ENCODE data around the gene RAB4A. TPM values are rescaled to one million over a fixed set of nuclear protein-coding genes. Genes with fewer than 3 reads are reported as not detected.

RAB4A gene
- total RNA-seq, 1 donor from 2014 or later: 63.0 TPM

DNA sequence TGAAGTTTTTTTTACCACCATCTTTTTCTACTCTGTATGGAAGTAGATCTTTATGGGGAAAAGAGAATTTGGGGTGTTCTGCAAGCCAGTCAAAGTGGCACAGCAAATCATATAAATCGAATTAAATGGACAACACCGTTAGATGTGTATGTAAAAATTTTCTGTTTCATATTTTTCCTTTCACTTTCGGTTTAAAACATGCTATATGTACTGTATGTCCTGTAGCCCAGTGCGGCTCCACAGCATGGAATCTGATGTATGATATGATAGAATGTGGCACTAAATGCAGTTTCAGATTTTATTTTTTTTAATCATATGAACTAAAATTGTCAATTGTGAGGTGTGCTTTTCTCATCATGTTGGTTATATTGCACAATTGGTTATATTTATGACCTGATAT, 32.9 kb downstream of the RAB4A start:
- Mint-ChIP-seq H3K36me3 (ENCODE audit: unreplicated experiment) (peaks cover 3% of the 10 kb centered on the region), H3K9me3 (ENCODE audit: unreplicated experiment) (no peaks in the 10 kb centered on the region), H3K4me1 (ENCODE audit: low read depth, unreplicated experiment) (peaks cover 6% of the 10 kb centered on the region), H3K27ac (ENCODE audit: unreplicated experiment) (no peak overlapping the region), H3K4me3 (ENCODE audit: unreplicated experiment) (no peak overlapping the region), H3K27me3 (ENCODE audit: unreplicated experiment) (peaks cover 3% of the 10 kb centered on the region)
- no peak for DNase-seq
- TF ChIP-seq, protein P1, sequence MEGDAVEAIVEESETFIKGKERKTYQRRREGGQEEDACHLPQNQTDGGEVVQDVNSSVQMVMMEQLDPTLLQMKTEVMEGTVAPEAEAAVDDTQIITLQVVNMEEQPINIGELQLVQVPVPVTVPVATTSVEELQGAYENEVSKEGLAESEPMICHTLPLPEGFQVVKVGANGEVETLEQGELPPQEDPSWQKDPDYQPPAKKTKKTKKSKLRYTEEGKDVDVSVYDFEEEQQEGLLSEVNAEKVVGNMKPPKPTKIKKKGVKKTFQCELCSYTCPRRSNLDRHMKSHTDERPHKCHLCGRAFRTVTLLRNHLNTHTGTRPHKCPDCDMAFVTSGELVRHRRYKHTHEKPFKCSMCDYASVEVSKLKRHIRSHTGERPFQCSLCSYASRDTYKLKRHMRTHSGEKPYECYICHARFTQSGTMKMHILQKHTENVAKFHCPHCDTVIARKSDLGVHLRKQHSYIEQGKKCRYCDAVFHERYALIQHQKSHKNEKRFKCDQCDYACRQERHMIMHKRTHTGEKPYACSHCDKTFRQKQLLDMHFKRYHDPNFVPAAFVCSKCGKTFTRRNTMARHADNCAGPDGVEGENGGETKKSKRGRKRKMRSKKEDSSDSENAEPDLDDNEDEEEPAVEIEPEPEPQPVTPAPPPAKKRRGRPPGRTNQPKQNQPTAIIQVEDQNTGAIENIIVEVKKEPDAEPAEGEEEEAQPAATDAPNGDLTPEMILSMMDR (IDR thresholded peaks at IDR 0.05; ENCODE audit: partially characterized antibody, unreplicated experiment): no peak

DNA sequence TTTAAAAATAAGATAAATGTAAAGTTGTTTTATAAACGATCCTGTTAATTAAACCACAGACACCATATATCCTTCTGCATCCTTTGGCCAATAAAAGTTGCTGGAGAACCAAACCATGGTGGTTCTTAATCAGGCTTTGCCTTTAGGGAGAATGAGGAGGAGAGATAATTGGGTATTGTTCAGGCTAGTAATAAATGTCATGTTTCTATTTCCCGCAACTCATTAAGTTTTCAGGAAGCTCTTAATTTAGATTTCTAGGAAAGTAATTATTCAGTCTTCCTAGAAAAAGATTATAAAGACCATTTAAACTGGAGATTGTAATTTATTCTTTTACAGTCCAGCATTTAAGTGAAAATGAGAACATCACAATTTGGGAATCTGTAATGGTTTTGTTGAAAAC, 34.5 kb downstream of the RAB4A start:
- Mint-ChIP-seq H3K9me3 (ENCODE audit: unreplicated experiment) (no peaks in the 10 kb centered on the region), H3K36me3 (ENCODE audit: unreplicated experiment) (no peaks in the 10 kb centered on the region), H3K4me1 (ENCODE audit: low read depth, unreplicated experiment) (peaks cover 6% of the 10 kb centered on the region), H3K27ac (ENCODE audit: unreplicated experiment) (no peak overlapping the region), H3K4me3 (ENCODE audit: unreplicated experiment) (no peak overlapping the region), H3K27me3 (ENCODE audit: unreplicated experiment) (peaks cover 3% of the 10 kb centered on the region)
- TF ChIP-seq, protein P1 (IDR thresholded peaks at IDR 0.05; ENCODE audit: partially characterized antibody, unreplicated experiment): no peak
- no peak for DNase-seq

DNA sequence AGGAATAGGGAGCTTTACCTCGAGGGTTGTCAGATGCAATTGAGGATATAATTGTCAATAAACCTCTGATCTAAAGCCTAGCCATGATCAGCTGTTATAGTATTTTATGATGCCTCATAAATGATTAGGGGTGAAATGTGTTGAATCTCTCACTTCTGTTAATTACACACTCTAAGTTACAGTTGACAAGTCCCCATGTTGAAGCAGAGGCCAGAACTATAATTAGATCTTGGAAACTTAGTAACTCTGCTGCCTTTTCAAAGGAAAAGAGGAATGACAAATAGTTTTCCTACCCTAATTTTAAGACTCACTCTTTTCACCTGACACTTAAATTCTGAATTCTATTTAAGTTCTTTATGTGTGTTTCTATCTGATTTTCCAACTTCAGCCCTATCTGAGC, 38.2 kb downstream of the RAB4A start:
- Mint-ChIP-seq H3K4me1 (ENCODE audit: low read depth, unreplicated experiment) (peaks cover 6% of the 10 kb centered on the region), H3K27ac (ENCODE audit: unreplicated experiment) (no peak overlapping the region), H3K27me3 (ENCODE audit: unreplicated experiment) (no peaks in the 10 kb centered on the region), H3K4me3 (ENCODE audit: unreplicated experiment) (no peak overlapping the region), H3K36me3 (ENCODE audit: unreplicated experiment) (no peaks in the 10 kb centered on the region), H3K9me3 (ENCODE audit: unreplicated experiment) (peaks cover 2% of the 10 kb centered on the region)
- TF ChIP-seq, protein P1 (IDR thresholded peaks at IDR 0.05; ENCODE audit: partially characterized antibody, unreplicated experiment): no peak
- no peak for DNase-seq

DNA sequence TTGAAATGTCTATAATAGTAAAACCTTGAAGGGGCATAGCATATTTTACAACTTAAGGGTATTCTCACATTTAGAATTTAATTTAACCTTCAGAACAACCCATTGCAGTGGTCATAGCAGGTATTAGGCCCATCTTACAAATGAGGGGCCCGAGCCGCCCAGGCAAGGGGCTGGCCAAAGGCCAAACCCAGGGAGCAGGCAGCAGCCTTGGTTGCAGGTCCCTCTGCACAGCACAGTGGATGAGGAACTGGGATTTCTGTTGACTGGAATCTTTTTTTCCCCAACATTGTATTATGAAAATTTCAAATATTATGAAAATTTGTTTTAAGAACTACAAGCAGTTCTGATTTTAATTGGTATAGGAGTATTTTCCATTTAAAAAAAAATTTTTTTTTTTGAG, 38.8 kb downstream of the RAB4A start:
- no peak overlapping the region for H3K27ac Mint-ChIP-seq (ENCODE audit: unreplicated experiment)
- H3K9me3 Mint-ChIP-seq (ENCODE audit: unreplicated experiment): peaks cover 2% of the 10 kb centered on the region
- H3K4me3 Mint-ChIP-seq (ENCODE audit: unreplicated experiment): no peak overlapping the region
- DNase-seq: no peak
- no peaks in the 10 kb centered on the region for H3K27me3 Mint-ChIP-seq (ENCODE audit: unreplicated experiment)
- peaks cover 6% of the 10 kb centered on the region for H3K4me1 Mint-ChIP-seq (ENCODE audit: low read depth, unreplicated experiment)
- TF ChIP-seq, protein P1 (IDR thresholded peaks at IDR 0.05; ENCODE audit: partially characterized antibody, unreplicated experiment): no peak
- H3K36me3 Mint-ChIP-seq (ENCODE audit: unreplicated experiment): no peaks in the 10 kb centered on the region

DNA sequence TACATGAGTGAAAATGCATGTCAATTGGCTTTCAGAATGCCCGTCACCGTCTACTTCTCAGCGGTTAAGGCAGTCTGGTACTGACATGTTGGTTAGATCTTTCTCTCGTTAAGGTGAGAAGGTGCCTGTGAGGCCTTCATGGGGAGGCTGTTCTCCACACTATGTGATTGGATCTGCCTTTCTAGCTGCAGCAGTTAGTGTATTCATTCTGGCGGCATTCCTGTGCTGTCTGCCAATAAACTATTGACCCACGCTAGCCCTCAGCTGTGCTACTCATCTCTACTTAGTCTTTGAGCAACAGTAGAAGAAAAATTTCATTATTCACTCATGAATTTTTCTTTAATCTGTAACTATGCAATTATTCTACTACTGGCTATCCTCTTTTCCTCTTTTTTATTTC, 39.9 kb downstream of the RAB4A start:
- H3K4me1 Mint-ChIP-seq (ENCODE audit: low read depth, unreplicated experiment): peaks cover 5% of the 10 kb centered on the region
- no peaks in the 10 kb centered on the region for H3K36me3 Mint-ChIP-seq (ENCODE audit: unreplicated experiment)
- H3K9me3 Mint-ChIP-seq (ENCODE audit: unreplicated experiment): peaks cover 2% of the 10 kb centered on the region
- H3K27me3 Mint-ChIP-seq (ENCODE audit: unreplicated experiment): no peaks in the 10 kb centered on the region
- no peak overlapping the region for H3K4me3 Mint-ChIP-seq (ENCODE audit: unreplicated experiment)
- TF ChIP-seq, protein P1 (IDR thresholded peaks at IDR 0.05; ENCODE audit: partially characterized antibody, unreplicated experiment): no peak
- no peak overlapping the region for H3K27ac Mint-ChIP-seq (ENCODE audit: unreplicated experiment)
- DNase-seq: no peak

Measured in glutamatergic neuron (in vitro differentiated cells).